PC-9 (cell line): ENCODE measurements around the gene EPDR1. TPM values are rescaled to one million over a fixed set of nuclear protein-coding genes. Genes with fewer than 3 reads are reported as not detected.

Experiments used
- BruUV-seq: library from RNA; stranded (reverse); fragments of 400-500 nt; replicated peaks from 2 replicates; lab custom pipeline; 2021; lab: Mats Ljungman, UMichigan
- CTCF ChIA-PET: fragments of 300-600 bp; sonication (Branson Sonifier 250); formaldehyde crosslinking; loops from one replicate; lab custom pipeline; 2022; ENCODE audit warnings: antibody characterized with exemption; lab: Charles Lee
- POLR2A ChIA-PET: fragments of 300-600 bp; sonication (Branson Sonifier 250); formaldehyde crosslinking; loops from one replicate; lab custom pipeline; 2022; ENCODE audit warnings: antibody characterized with exemption; ENCODE audit not compliant: unreplicated experiment; lab: Charles Lee
- DNase-seq, 2 experiments: peaks; one replicate each; pipeline versions ENCODE4 v3.0.0 to v3.0.0-alpha.2; 2015 to 2022; ENCODE audit warnings: mixed read lengths in 1 of 2
- H2AFZ ChIP-seq: fragments of 200-600 bp; sonication (generic); 2 replicates; pipeline ENCODE4 v1.8.1; 2017; ENCODE audit warnings: antibody characterized with exemption
- H3F3A ChIP-seq: fragments of 200-600 bp; sonication (generic); 2 replicates; pipeline ENCODE4 v1.8.1; 2017; ENCODE audit warnings: antibody characterized with exemption, mild to moderate bottlenecking, low read depth; ENCODE audit not compliant: insufficient read depth
- H3K27ac ChIP-seq: fragments of 200-600 bp; sonication (generic); 2 replicates; pipeline ENCODE4 v1.6.1; 2016; ENCODE audit warnings: mixed run types
- H3K27me3 ChIP-seq: fragments of 200-600 bp; sonication (generic); 2 replicates; pipeline ENCODE4 v1.6.1; 2016; ENCODE audit warnings: low read depth, mixed run types; ENCODE audit not compliant: insufficient read depth
- H3K36me3 ChIP-seq: fragments of 200-600 bp; sonication (generic); 2 replicates; pipeline ENCODE4 v1.6.1; 2016; ENCODE audit warnings: low read depth, mixed run types
- H3K4me1 ChIP-seq: fragments of 200-600 bp; sonication (generic); replicated peaks from 2 replicates; pipeline ENCODE4 v1.6.1; 2016; ENCODE audit warnings: mixed run types; ENCODE audit not compliant: insufficient read depth
- H3K4me2 ChIP-seq: fragments of 200-600 bp; sonication (generic); 2 replicates; pipeline ENCODE4 v1.6.1; 2017; ENCODE audit warnings: mixed run types
- H3K4me3 ChIP-seq: fragments of 200-600 bp; sonication (generic); 2 replicates; pipeline ENCODE4 v1.6.1; 2016; ENCODE audit warnings: mixed run types
- H3K79me2 ChIP-seq: fragments of 200-600 bp; sonication (generic); 2 replicates; pipeline ENCODE4 v1.6.1; 2017; ENCODE audit warnings: low read depth, mixed run types
- H3K9me2 ChIP-seq: fragments of 200-600 bp; sonication (generic); 2 replicates; pipeline ENCODE4 v1.8.1; 2017; ENCODE audit warnings: mild to moderate bottlenecking; ENCODE audit not compliant: insufficient read depth
- H3K9me3 ChIP-seq: fragments of 200-600 bp; sonication (generic); 2 replicates; pipeline ENCODE4 v1.8.1; 2016; ENCODE audit warnings: low read depth; ENCODE audit not compliant: insufficient read depth
- H4K20me1 ChIP-seq: fragments of 200-600 bp; sonication (generic); 2 replicates; pipeline ENCODE4 v1.8.1; 2017; ENCODE audit not compliant: insufficient read depth
- EZH2 ChIP-seq: fragments of 200-600 bp; sonication (generic); IDR thresholded peaks from 2 replicates; pipeline ENCODE4 v1.8.0; 2017; ENCODE audit warnings: antibody characterized with exemption, low read depth
- intact Hi-C: fragments of 100-400 bp; cut with micrococcal nuclease; formaldehyde crosslinking; loops from one replicate; pipeline ENCODE4 v1.10.0; 2022; ENCODE audit not compliant: unreplicated experiment
- total RNA-seq: library from RNA; stranded (reverse); gene quantifications from 2 replicates; pipeline ENCODE4 v1.2.3, GENCODE V29; 2021
- TF ChIP-seq, protein P1 (sequence below): fragments of 200-600 bp; sonication (generic); conservative IDR thresholded peaks from 2 replicates; pipeline ENCODE4 v1.6.1; 2017; ENCODE audit warnings: mixed run types, antibody characterized with exemption, mild to moderate bottlenecking, moderate library complexity

EPDR1 gene
- total RNA-seq, 1 experiment from 2014 or later: 3.3 TPM

DNA sequence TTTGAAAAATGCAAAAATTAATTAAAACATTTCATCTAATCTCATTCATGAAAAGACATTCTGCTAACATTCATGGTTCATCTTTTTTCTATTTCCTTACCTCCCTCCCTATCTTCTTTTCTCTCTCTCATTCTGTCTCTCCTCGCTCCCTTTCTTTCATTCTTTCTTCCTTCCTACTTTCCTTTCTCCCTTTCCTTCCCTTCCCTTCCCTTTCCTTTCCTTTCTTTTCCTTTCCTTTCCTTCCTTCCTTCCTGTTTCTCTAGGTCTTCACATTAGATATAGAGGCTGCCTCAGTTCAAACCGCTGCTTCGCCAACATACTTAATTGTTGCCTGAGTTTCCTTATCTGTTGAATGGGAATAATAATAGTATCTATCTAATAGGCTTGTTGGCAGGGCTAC lies 25.8 kb upstream of the EPDR1 start:
- no peaks in the 10 kb centered on the region; the same call in 1 of the 2 replicates for H3K27me3 ChIP-seq

DNA sequence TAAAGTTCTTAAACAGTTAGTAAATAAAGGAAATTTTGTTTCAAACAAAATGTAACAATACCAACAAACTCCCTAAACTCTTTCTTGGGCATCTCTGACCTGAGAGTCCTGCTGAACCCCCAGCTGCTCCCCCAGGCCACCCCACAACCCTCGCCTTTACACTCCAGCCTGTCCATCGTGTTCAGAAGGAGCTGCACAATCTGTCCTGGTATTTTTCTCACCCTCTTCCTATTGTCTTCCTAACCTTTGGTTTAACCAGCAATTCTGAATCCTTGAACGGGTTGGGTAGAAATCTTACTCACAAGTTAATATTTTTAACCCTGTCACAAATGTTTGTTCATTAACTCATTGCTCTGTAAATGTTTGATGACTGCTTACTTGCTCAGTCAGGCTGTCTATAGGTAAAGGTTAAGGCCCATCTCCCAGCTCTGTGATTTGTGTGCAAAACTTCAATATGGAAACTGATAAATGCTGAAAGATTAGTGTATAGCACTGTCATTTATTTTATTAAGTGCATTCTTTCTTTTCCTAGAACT lies 20.7 kb upstream of the EPDR1 start:
- H3K27me3 ChIP-seq: no peaks in the 10 kb centered on the region; the same call in 1 of the 2 replicates
- no peaks in the 10 kb centered on the region for H3K9me2 ChIP-seq
- no peaks in the 10 kb centered on the region for H3K36me3 ChIP-seq
- no peaks in the 10 kb centered on the region for H3K9me3 ChIP-seq
- no peaks in the 10 kb centered on the region for H4K20me1 ChIP-seq
- no peaks in the 10 kb centered on the region for H3K79me2 ChIP-seq
- no peaks in the 10 kb centered on the region for H3K4me1 ChIP-seq
- H3K4me2 ChIP-seq: no peak overlapping the region
- no peak for DNase-seq
- H3F3A ChIP-seq: no peaks in the 10 kb centered on the region
- intact Hi-C loops: loop anchor here (5.0 kb wide), 1 partner anchor 323 kb away; no protein-coding TSS in a partner anchor
- TF ChIP-seq, protein P1, sequence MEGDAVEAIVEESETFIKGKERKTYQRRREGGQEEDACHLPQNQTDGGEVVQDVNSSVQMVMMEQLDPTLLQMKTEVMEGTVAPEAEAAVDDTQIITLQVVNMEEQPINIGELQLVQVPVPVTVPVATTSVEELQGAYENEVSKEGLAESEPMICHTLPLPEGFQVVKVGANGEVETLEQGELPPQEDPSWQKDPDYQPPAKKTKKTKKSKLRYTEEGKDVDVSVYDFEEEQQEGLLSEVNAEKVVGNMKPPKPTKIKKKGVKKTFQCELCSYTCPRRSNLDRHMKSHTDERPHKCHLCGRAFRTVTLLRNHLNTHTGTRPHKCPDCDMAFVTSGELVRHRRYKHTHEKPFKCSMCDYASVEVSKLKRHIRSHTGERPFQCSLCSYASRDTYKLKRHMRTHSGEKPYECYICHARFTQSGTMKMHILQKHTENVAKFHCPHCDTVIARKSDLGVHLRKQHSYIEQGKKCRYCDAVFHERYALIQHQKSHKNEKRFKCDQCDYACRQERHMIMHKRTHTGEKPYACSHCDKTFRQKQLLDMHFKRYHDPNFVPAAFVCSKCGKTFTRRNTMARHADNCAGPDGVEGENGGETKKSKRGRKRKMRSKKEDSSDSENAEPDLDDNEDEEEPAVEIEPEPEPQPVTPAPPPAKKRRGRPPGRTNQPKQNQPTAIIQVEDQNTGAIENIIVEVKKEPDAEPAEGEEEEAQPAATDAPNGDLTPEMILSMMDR: no peak
- TF ChIP-seq EZH2: no peak
- no peak overlapping the region for H3K27ac ChIP-seq
- H3K4me3 ChIP-seq: no peak overlapping the region
- POLR2A ChIA-PET: no interaction called here
- BruUV-seq: no TSS peak
- H2AFZ ChIP-seq: no peak overlapping the region
- CTCF ChIA-PET: interaction anchor here (0.6 kb wide), 1 partner anchor 541 kb away, joined by 3 read pairs; no protein-coding TSS in a partner anchor

More for the DNA sequence above, 25.8 kb upstream of the EPDR1 start:
- H3F3A ChIP-seq: no peaks in the 10 kb centered on the region
- no peak overlapping the region for H3K4me3 ChIP-seq
- H3K4me1 ChIP-seq: no peaks in the 10 kb centered on the region
- no peak for TF ChIP-seq EZH2
- TF ChIP-seq, protein P1: no peak
- H2AFZ ChIP-seq: no peak overlapping the region
- no peaks in the 10 kb centered on the region for H4K20me1 ChIP-seq
- H3K9me2 ChIP-seq: no peaks in the 10 kb centered on the region
- DNase-seq: no peak
- POLR2A ChIA-PET: no interaction called here
- no peak overlapping the region for H3K27ac ChIP-seq
- H3K4me2 ChIP-seq: no peak overlapping the region
- intact Hi-C loops: no loop called here
- H3K9me3 ChIP-seq: no peaks in the 10 kb centered on the region
- BruUV-seq: no TSS peak
- CTCF ChIA-PET: no interaction called here
- no peaks in the 10 kb centered on the region for H3K79me2 ChIP-seq
- no peaks in the 10 kb centered on the region for H3K36me3 ChIP-seq

GRCh38 chr7:37901236-37901827 lies 19.1 kb upstream of the EPDR1 start:
- H3K4me2 ChIP-seq: no peak overlapping the region
- H3K4me1 ChIP-seq: no peaks in the 10 kb centered on the region
- no peaks in the 10 kb centered on the region for H3K9me2 ChIP-seq
- H3F3A ChIP-seq: no peaks in the 10 kb centered on the region
- ChIA-PET CTCF (no interaction called here), POLR2A (interaction anchor here (0.7 kb wide), 1 partner anchor 1837 kb away, joined by 3 read pairs; no protein-coding TSS in a partner anchor)
- no peak for TF ChIP-seq EZH2
- TF ChIP-seq, protein P1: peak; percentile 83
- no peaks in the 10 kb centered on the region for H3K9me3 ChIP-seq
- H3K27me3 ChIP-seq: no peaks in the 10 kb centered on the region; the same call in 1 of the 2 replicates
- no peak overlapping the region for H3K4me3 ChIP-seq
- H3K36me3 ChIP-seq: no peaks in the 10 kb centered on the region
- no peak overlapping the region for H3K27ac ChIP-seq
- DNase-seq: no peak
- H3K79me2 ChIP-seq: no peaks in the 10 kb centered on the region
- no peak overlapping the region for H2AFZ ChIP-seq
- intact Hi-C loops: loop anchor here (1.0 to 5.0 kb wide), 2 partner anchors 321 to 469 kb away; no protein-coding TSS in a partner anchor
- H4K20me1 ChIP-seq: no peaks in the 10 kb centered on the region
- no TSS peak for BruUV-seq
